Stimulated activated CD4-positive, alpha-beta T cell treated with anti-CD3 and anti-CD28 coated beads, TNF-alpha, amount 100 ng/mL, for 4 hours (primary cell): Measurements from ENCODE around the gene PHLDA1.

ENCODE experiments used
- DNase-seq, 3 experiments: peaks; one replicate each; pipeline ENCODE4 v3.0.0-alpha.2; 2020; ENCODE audit warnings: low read depth in 3 of 3

The PHLDA1 gene

GRCh38 chr12:76037130-76038103 lies 5.8 kb upstream of the PHLDA1 start:
- no peak for DNase-seq

- no peak for DNase-seq
These were observed 3.5 kb upstream of the PHLDA1 start for GRCh38 chr12:76035045-76035444.

DNA sequence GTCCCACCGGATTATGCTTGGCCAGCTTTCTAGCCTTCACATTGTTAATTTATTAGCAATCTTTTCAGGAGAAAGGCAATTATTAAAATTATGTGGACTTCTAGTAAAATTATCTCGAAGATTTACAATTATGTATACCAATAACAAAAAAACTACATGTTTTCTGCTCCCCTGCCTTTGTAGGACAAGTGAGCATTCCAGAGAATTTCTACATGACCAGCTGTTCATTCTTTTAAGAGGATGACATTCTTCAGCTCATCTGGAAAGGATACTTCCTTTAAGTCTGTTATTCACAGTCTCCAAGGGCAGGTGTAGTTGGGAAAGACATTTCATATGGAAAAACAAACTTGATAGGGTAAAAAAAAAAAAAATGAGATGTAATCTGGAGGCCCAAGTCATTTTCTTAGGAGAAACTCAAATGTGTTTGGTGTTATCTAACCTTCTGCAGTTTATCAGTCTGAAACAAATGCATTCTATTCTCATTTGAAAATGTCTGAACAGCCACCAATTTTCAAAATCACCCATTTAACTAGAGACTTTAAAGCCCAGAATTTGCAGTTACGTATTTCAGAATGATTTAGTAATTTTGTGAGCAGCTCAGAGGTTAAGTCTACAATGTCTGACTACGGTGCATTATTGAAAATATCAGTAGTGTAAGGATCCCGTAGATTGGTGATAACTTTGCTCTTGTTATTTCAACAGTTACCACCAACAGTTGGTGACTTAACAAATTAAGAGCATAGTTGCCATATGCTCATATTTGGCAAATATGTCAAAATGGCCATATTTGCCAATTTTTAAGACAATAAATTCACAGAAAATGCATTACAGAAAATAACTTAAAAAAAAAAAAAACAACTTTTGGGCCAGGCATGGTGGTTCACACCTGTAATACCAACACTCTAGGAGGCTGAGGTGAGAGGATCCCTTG lies 1.8 kb upstream of the PHLDA1 start:
- DNase-seq = no peak

DNA sequence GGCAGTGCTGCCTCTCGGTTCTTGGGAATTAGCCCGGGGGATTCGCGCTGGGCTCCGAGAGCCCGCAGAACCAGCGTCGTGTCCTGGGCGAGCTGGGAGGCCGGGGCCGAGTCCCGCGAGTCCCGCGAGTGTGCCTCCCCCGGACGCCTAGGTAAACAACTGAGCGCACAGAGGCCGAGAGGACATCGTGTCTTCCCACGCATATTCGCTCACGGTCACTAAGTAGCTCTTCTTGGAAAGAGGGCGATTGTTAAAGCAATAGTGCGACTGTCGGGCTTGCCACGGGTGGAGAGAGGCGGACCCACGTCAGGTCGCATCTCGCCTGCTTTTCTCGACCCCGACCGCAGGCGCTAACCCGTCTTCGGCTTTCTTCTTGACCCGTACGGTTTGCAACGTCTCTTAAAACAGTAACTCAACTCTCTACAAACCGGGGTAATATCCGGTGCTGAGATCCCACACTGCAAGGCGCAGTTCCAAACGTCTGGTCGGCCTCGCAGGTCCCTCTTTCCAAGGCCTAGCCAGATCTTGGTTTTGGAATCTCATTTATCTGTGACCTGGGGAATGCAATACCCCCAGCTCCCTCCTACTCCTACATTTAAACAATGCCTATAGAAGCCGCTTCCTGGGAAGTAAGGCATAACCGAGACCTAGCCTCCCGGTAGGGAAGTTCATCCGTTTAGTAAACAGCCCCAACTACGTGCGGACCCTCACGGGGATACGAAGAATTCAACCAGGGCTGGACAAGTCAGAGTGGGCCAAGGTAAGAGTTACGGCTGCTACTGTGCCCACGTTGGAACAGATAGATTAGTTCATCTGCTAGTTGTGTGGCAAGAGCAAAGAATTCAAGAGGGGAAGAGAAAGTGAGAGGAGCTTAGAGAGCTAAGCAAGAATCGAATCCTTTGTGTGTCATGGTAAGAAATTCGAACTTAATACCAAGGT lies 736 bp upstream of the PHLDA1 start:
- peak in 1 of 3 experiments; percentile 37 for DNase-seq

GRCh38 chr12:76031081-76031413 lies 529 bp downstream of the PHLDA1 start:
- DNase-seq = no peak

GRCh38 chr12:76030341-76031080 lies 1.1 kb downstream of the PHLDA1 start:
- peak in 2 of 3 experiments; percentile 31 to 39 for DNase-seq

GRCh38 chr12:76029982-76030340 lies 1.6 kb downstream of the PHLDA1 start:
- no peak for DNase-seq

- DNase-seq = no peak
These were observed 2.9 kb downstream of the PHLDA1 start for GRCh38 chr12:76028571-76029277.

DNA sequence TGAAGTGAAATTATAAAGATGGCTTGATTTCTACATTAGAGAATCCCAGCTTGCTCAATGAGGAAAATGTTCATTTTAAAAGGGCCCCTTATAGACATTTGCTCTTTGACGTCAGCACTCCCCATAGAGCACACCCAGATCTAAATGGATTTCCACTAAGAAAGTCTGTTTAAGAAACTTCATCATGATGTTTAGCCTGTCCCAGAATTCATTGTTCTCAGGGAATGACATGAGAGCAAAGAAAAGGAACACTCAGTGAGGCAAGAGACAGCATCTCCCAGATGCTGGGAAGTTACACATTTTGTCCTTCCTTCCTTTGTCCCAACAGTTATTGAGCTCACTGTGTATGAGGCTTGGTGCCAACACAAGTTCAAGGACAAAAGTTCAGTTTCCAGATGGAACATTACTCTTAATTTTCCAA lies 4.9 kb downstream of the PHLDA1 start:
- no peak for DNase-seq

DNA sequence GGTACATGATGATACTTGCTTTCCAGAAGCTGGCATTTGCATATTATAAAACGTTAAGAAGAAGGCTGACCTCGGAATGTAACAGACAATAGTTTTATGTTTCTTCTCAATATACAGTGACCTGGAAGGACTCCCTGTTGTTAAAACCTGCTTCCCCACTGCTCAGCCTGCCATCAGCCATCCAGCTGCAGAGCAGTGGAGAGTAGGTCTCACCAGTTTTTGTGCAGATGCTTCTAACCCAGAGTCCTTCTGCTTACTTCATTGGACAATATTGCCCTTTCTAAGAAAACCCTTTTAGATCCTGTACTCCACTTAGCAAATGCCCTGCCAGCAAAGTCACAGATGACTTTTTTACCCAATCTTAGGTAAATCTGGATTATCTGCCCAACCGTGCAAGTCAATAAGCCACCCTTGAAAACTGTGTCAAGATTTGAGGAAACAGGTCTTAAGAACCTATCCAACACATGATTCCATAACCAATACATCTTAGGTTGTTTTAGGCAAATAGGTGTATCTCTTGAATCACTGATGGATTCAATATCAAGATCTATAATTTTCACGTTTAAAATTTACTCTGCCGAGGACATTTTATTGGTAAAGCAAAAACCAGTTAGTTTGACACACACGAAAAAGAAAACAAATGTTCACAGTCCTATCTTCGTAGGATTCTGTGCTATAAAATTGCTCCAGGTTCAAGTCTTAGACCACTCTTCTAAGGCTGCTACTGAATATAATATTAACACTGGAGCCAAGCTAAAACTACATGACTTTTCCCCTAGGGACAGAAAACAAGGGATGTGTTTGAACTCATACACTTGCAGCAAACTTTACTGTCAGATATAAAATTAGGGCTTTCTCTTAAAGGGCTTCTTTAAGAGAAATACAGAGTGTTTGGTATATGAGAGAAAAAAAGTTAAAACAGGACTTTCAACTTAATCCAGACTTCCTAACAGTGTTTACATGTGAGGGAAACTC lies 5.7 kb downstream of the PHLDA1 start:
- no peak for DNase-seq

DNA sequence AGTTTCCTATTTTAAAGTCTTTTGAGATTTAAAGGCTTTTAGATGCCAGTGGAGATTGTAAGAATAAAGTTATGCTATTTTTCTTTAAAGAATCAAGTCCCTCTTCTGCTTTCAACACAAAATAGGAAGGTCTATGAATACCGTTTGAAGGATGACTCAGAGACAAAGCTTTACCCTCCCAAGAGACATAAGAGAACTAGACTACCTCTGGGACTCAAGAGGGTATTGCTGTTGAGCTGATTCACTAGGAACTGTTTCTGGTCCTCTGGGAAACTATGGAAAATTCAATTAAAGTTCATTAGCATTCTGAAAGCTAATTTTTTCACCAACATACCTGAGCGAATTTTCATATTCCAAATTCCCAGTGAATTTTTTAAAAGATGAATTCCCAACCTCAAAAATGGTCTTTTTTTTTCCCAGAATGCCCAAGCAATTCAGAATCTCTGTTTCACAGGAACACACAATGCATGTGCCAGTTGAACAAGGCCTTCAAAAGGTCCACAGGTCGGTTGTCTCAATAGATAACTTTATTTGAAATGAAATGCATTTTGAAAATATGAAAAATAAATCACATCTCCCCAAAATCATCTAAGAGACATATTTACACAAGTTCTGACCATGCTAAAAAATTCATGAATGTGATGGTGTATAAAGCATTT lies 6.5 kb downstream of the PHLDA1 start:
- no peak for DNase-seq

DNA sequence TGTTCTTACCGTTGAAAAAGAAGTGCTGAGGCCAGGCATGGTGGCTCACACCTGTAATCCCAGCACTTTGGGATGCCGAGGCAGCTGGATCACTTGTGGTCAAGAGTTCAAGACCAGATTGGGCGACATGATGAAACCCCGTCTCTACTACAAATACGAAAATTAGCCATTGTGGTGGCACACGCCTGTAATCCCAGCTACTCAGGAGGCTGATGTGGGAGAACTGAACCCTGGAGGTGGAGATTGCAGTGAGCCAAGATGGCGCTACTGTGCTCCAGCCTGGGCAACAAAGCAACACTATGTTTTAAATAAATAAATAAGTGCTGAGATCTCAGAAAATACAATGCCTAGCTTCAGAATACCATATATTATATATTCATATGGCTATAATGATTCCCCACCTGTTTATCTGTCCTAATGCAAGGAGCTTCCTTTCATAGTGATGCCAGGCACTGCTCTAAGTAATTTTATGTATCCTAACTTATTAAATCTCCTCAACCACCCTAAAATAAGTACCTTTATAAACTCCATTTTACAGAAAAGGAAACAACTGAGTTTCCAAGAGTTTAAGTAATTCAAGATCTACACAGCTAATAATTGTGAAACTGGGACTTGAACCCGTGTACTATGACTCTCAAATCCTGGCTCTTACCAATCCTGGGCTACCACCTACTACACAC lies 7.3 kb downstream of the PHLDA1 start:
- no peak for DNase-seq

DNA sequence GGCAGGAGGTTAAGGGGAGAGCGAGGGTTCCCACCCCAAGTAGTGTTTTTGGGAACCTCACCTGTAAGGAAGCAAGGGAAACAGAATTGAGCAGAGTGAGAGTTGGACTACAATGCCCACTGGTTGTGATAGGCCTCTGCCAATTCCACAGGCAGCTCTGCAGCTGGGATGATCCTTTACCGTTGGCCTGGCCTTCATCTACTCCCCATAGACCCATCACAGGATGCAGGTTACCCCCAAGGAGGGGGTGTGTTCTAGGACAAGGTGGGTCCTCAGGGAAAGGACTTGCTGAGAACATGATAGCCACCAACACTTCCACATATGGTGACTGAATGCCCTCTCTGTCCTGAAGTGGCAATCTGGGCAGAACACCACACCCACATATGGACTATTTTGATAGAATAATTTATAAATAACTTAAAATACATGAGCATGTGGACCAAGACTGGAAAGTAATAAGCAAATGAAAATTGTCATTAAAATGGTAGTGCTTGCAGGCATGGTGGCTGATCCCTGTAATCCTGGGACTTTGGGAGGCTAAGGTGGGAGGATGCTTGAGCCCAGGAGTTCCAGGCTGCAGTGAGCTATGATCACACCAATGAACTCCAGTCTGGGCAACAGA lies 8.4 kb downstream of the PHLDA1 start:
- DNase-seq = no peak

- no peak for DNase-seq
These were observed 9.1 kb downstream of the PHLDA1 start for GRCh38 chr12:76022506-76022905.

GRCh38 chr12:76020731-76021672 lies 10.6 kb downstream of the PHLDA1 start:
- DNase-seq = peak in 2 of 3 experiments; percentile 34 to 41

DNA sequence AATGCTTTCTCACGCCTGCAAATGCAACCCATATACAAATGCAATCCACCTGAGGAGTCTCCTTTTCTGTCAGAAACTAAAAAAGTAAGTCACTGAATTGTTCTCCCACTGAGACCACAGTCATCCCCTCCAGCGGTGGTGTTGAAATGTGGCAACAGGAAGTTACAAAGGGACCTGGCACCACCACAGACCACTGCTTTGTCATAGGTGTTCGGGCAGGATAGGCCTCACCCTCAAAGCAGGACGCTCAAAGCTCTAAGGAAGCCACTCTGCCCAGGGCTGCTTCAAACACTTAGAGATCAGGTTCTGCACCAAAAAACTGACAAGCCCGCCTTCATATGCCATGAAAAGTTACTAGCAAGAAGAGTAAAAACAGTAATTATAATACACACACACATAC lies 11.3 kb downstream of the PHLDA1 start:
- DNase-seq = peak; percentile 21 to 39 (median 27)
